22Rv1 (cell line): Measurements from ENCODE around the gene ZEB2.

Source experiments
- CTCF ChIP-seq: fragments of 450-650 bp; IDR thresholded peaks from 2 replicates; pipeline ENCODE4 v1.5.1; 2017; ENCODE audit warnings: mild to moderate bottlenecking
- ZFX ChIP-seq: fragments of 450-650 bp; IDR thresholded peaks from 2 replicates; pipeline ENCODE4 v1.6.1; 2017; ENCODE audit warnings: antibody characterized with exemption, borderline replicate concordance

GRCh38 chr2:144429396-144430112 lies 90.4 kb downstream of the ZEB2 start:
- TF ChIP-seq ZFX: no peak
- no peak for TF ChIP-seq CTCF
